Endothelial cell of umbilical vein (primary cell): ENCODE data around the gene TEP1.

Experiments used
- JUN ChIP-seq: IDR thresholded peaks from 2 replicates; pipeline ENCODE4 v1.6.1; 2011; ENCODE audit warnings: borderline replicate concordance, low read depth; ENCODE audit not compliant: insufficient read length, insufficient read depth
- MYC ChIP-seq: IDR thresholded peaks from one replicate; pipeline ENCODE4 v1.6.1; 2011; ENCODE audit warnings: mild to moderate bottlenecking, low read depth, low read length
- POLR2A ChIP-seq: IDR thresholded peaks from 2 replicates; pipeline ENCODE4 v1.6.1; 2012; ENCODE audit warnings: low read depth, mild to moderate bottlenecking, control low read depth, low read length
- TF ChIP-seq, protein P1 (sequence below), 2 donors: IDR thresholded peaks; 1 replicate in 1 of 2; 2 replicates in 1 of 2; pipeline ENCODE4 v1.5.1; 2011; ENCODE audit warnings: low read length in 2 of 2, mild to moderate bottlenecking in 2 of 2, moderate library complexity in 2 of 2, control low read depth in 1 of 2, inconsistent platforms in 1 of 2, low read depth in 1 of 2; ENCODE audit not compliant: insufficient read depth in 1 of 2; ENCODE audit errors: extremely low read depth in 1 of 2

DNA sequence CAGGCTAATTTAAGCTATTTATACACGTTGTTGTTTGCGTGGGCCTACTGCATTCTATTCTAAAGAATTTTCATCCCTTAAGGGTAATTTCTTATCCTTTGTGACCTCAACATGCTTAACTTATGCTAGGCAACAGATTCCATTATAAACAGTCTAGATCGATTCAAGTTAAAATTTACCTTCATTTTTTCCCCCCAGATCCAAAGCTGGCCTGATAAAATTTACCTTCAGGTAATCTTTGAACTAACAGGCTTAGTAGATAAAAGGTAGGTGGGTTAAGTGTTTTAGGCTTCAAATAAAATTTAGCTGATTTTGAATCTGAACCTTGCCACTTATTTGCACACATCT lies 79.8 kb downstream of the TEP1 start:
- TF ChIP-seq, protein P1, sequence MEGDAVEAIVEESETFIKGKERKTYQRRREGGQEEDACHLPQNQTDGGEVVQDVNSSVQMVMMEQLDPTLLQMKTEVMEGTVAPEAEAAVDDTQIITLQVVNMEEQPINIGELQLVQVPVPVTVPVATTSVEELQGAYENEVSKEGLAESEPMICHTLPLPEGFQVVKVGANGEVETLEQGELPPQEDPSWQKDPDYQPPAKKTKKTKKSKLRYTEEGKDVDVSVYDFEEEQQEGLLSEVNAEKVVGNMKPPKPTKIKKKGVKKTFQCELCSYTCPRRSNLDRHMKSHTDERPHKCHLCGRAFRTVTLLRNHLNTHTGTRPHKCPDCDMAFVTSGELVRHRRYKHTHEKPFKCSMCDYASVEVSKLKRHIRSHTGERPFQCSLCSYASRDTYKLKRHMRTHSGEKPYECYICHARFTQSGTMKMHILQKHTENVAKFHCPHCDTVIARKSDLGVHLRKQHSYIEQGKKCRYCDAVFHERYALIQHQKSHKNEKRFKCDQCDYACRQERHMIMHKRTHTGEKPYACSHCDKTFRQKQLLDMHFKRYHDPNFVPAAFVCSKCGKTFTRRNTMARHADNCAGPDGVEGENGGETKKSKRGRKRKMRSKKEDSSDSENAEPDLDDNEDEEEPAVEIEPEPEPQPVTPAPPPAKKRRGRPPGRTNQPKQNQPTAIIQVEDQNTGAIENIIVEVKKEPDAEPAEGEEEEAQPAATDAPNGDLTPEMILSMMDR (IDR thresholded peaks at IDR 0.05; ENCODE audit: extremely low read depth in 1 of 2, insufficient read depth in 1 of 2, low read depth in 1 of 2, low read length in 2 of 2) = no peak
- no peak for TF ChIP-seq POLR2A
- no peak for TF ChIP-seq MYC
- TF ChIP-seq JUN = no peak
